AML-193 (cell line): ENCODE results near the gene FER.
"Not testable (repeated sequence)": the region's sequence is repeated elsewhere in the genome, so short reads cannot be mapped to it uniquely, and the experiment has no call there.

Experiments used
- DNase-seq, 2 experiments: peaks; one replicate each; lab custom pipeline; 2025; lab: John Stamatoyannopoulos, UW

FER gene

GRCh38 chr5:108747111-108747773 lies 455 bp upstream of the FER start:
- peak in 1 of 2 experiments; percentile 55 for DNase-seq

- peak; percentile 94 to 96 for DNase-seq
Observed at GRCh38 chr5:108748401-108749127, 867 bp downstream of the FER start.

GRCh38 chr5:108749128-108749861 lies 1.6 kb downstream of the FER start:
- peak in 1 of 2 experiments; percentile 13 for DNase-seq

GRCh38 chr5:108753331-108753730 lies 5.6 kb downstream of the FER start:
- no peak for DNase-seq

- no peak for DNase-seq
Observed at GRCh38 chr5:108753877-108754276, 6.2 kb downstream of the FER start.

GRCh38 chr5:108760512-108760911 lies 12.8 kb downstream of the FER start:
- no peak for DNase-seq

- DNase-seq, result no peak
Observed at GRCh38 chr5:108762660-108763059, 15.0 kb downstream of the FER start.

GRCh38 chr5:108763222-108763916 lies 15.7 kb downstream of the FER start:
- DNase-seq, result no peak

- DNase-seq, result no peak
Observed at GRCh38 chr5:108765647-108766046, 17.9 kb downstream of the FER start.

- DNase-seq, result not testable (repeated sequence)
Observed at GRCh38 chr5:108766916-108767315, 19.2 kb downstream of the FER start.

- no peak for DNase-seq
Observed at GRCh38 chr5:108769352-108769751, 21.7 kb downstream of the FER start.

- DNase-seq, result no peak
Observed at GRCh38 chr5:108772626-108773025, 24.9 kb downstream of the FER start.

- DNase-seq, result no peak
Observed at GRCh38 chr5:108773330-108773729, 25.6 kb downstream of the FER start.

GRCh38 chr5:108774079-108774478 lies 26.4 kb downstream of the FER start:
- not testable (repeated sequence) for DNase-seq

GRCh38 chr5:108777582-108777981 lies 29.9 kb downstream of the FER start:
- DNase-seq, result not testable (repeated sequence)

- not testable (repeated sequence) for DNase-seq
Observed at GRCh38 chr5:108784577-108784976, 36.9 kb downstream of the FER start.

- DNase-seq, result no peak
Observed at GRCh38 chr5:108786806-108787483, 39.2 kb downstream of the FER start.

- DNase-seq, result no peak
Observed at GRCh38 chr5:108788142-108788541, 40.4 kb downstream of the FER start.

- no peak for DNase-seq
Observed at GRCh38 chr5:108793207-108793606, 45.5 kb downstream of the FER start.

- not testable (repeated sequence) for DNase-seq
Observed at GRCh38 chr5:108794349-108794748, 46.7 kb downstream of the FER start.

- no peak for DNase-seq
Observed at GRCh38 chr5:108797396-108797795, 49.7 kb downstream of the FER start.

GRCh38 chr5:108797986-108798385 lies 50.3 kb downstream of the FER start:
- DNase-seq, result no peak
